Gastrocnemius medialis (tissue), 4 donors: ENCODE data around the gene PSMB3. TPM values are rescaled to one million over a fixed set of nuclear protein-coding genes. Genes with fewer than 3 reads are reported as not detected.

Experiments used
- ATAC-seq, 2 donors: fragments of 150-250 bp; one replicate each; pipeline ENCODE4 v1.9.1; 2016
- DNase-seq, 2 donors: peaks; one replicate each; pipeline ENCODE4 v3.0.0-alpha.2; 2019
- H3K27ac ChIP-seq, 4 donors: fragments of 200-600 bp; sonication (generic); 1 replicate in 1 of 4; 2 replicates in 3 of 4; pipeline ENCODE4 v1.5.1; 2016 to 2018; ENCODE audit warnings: mild to moderate bottlenecking in 2 of 4, moderate library complexity in 1 of 4
- H3K27me3 ChIP-seq, 3 donors: fragments of 200-600 bp; sonication (generic) in 2 of 3; 1 replicate in 1 of 3; 2 replicates in 2 of 3; pipeline versions ENCODE4 v1.5.1 to v1.6.0; 2016 to 2019; ENCODE audit warnings: mild to moderate bottlenecking in 1 of 3, moderate library complexity in 1 of 3
- H3K36me3 ChIP-seq, 2 donors: fragments of 200-600 bp; sonication (generic) in 1 of 2; one replicate each; pipeline ENCODE4 v1.5.1; 2017 to 2018
- H3K4me1 ChIP-seq, 2 donors: fragments of 200-600 bp; sonication (generic) in 1 of 2; one replicate each; pipeline ENCODE4 v1.5.1; 2016 to 2017; ENCODE audit warnings: mild to moderate bottlenecking in 2 of 2
- H3K4me3 ChIP-seq, 4 donors: fragments of 200-600 bp; sonication (generic) in 3 of 4; 1 replicate in 1 of 4; 2 replicates in 3 of 4; pipeline ENCODE4 v1.5.1; 2016 to 2019; ENCODE audit warnings: mild to moderate bottlenecking in 2 of 4
- H3K9me3 ChIP-seq, 3 donors: fragments of 200-600 bp; sonication (generic) in 2 of 3; 1 replicate in 1 of 3; 2 replicates in 2 of 3; pipeline ENCODE4 v1.5.1; 2016 to 2019
- CTCF ChIP-seq, 5 experiments: fragments of 450-650 bp in 3 of 5; fragments of 200-600 bp in 2 of 5; sonication (generic) in 2 of 5; IDR thresholded peaks in 4 of 5; conservative IDR thresholded peaks in 1 of 5; 1 replicate in 4 of 5; 2 replicates in 1 of 5; pipeline ENCODE4 v1.5.1; 2016 to 2019; ENCODE audit warnings: antibody characterized with exemption in 5 of 5, mild to moderate bottlenecking in 3 of 5, moderate library complexity in 3 of 5
- POLR2A ChIP-seq, 2 donors: fragments of 450-650 bp; IDR thresholded peaks; one replicate each; pipeline ENCODE4 v1.6.1; 2017; ENCODE audit warnings: antibody characterized with exemption in 2 of 2, mild to moderate bottlenecking in 2 of 2, moderate library complexity in 2 of 2
- in situ Hi-C, 4 donors: fragments of 200-750 bp; cut with MboI; loops; one replicate each; pipeline versions ENCODE4 v1.15.0 to v1.8.0; 2017; ENCODE audit warnings: low sequenced_read_pairs in 4 of 4
- intact Hi-C: fragments of 100-400 bp; cut with DNase I; formaldehyde crosslinking; loops from one replicate; pipeline ENCODE4 v1.15.1; 2023; ENCODE audit warnings: low total_unique reads
- total RNA-seq, 4 donors: library from RNA; depleted of rRNA; stranded (reverse); fragments of >200 nt; gene quantifications; one replicate each; pipeline versions ENCODE4 v1.1.0 to v1.2.3, GENCODE V29; 2016

PSMB3 gene
- total RNA-seq, 4 donors from 2014 or later, result 211 to 334 (median 280) TPM

- ATAC-seq, result no peak
- H3K4me1 ChIP-seq, result peaks cover 26 to 29% of the 10 kb centered on the region in 2 donors
- H3K4me3 ChIP-seq, result no peak overlapping the region
- H3K9me3 ChIP-seq, result no peaks in the 10 kb centered on the region
- H3K36me3 ChIP-seq, result peaks cover 0 to 85% of the 10 kb centered on the region in 2 donors
- no peak for TF ChIP-seq CTCF (IDR thresholded peaks at IDR 0.05 in 4 of 5, conservative IDR thresholded peaks at IDR 0.05 in 1 of 5)
- no peak for TF ChIP-seq POLR2A (IDR thresholded peaks at IDR 0.05)
- no peak for DNase-seq
- no peak overlapping the region for H3K27ac ChIP-seq
- H3K27me3 ChIP-seq, result no peaks in the 10 kb centered on the region
- intact Hi-C loops (no loop called here), in situ Hi-C loops (no loop called here)
Measured at GRCh38 chr17:38715216-38715943, 37.2 kb upstream of the PSMB3 start.

DNA sequence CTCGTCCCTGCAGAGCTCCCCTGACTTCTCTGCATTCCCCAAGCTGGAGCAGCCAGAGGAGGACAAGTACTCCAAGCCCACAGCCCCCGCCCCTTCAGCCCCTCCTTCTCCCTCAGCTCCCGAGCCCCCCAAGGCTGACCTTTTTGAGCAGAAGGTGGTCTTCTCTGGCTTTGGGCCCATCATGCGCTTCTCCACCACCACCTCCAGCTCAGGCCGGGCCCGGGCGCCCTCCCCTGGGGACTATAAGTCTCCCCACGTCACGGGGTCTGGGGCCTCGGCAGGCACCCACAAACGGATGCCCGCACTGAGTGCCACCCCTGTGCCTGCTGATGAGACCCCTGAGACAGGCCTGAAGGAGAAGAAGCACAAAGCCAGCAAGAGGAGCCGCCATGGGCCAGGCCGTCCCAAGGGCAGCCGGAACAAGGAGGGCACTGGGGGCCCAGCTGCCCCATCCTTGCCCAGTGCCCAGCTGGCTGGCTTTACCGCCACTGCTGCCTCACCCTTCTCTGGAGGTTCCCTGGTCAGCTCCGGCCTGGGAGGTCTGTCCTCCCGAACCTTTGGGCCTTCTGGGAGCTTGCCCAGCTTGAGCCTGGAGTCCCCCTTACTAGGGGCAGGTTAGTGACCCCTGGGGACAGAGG lies 36.1 kb upstream of the PSMB3 start:
- Histone ChIP-seq H3K4me3 (no peak overlapping the region), H3K9me3 (no peaks in the 10 kb centered on the region), H3K4me1 (peaks cover 15 to 18% of the 10 kb centered on the region in 2 donors), H3K27ac (no peak overlapping the region), H3K36me3 (peaks cover 0 to 95% of the 10 kb centered on the region in 2 donors), H3K27me3 (no peaks in the 10 kb centered on the region)
- ATAC-seq (no peak), DNase-seq (no peak)
- in situ Hi-C loops, result no loop called here
- TF ChIP-seq POLR2A (IDR thresholded peaks at IDR 0.05) (no peak), CTCF (IDR thresholded peaks at IDR 0.05 in 4 of 5, conservative IDR thresholded peaks at IDR 0.05 in 1 of 5) (no peak)
- intact Hi-C loops, result no loop called here

- no peak overlapping the region for H3K27ac ChIP-seq
- TF ChIP-seq POLR2A (IDR thresholded peaks at IDR 0.05), result no peak
- no peak for TF ChIP-seq CTCF (IDR thresholded peaks at IDR 0.05 in 4 of 5, conservative IDR thresholded peaks at IDR 0.05 in 1 of 5)
- peaks cover 8 to 11% of the 10 kb centered on the region in 2 donors for H3K4me1 ChIP-seq
- no peak overlapping the region for H3K4me3 ChIP-seq
- DNase-seq (no peak), ATAC-seq (no peak)
- H3K9me3 ChIP-seq, result no peaks in the 10 kb centered on the region
- no peaks in the 10 kb centered on the region for H3K27me3 ChIP-seq
- in situ Hi-C loops (no loop called here), intact Hi-C loops (no loop called here)
- H3K36me3 ChIP-seq, result peaks cover 0 to 94% of the 10 kb centered on the region in 2 donors
Measured at GRCh38 chr17:38717139-38717745, 35.3 kb upstream of the PSMB3 start.

DNA sequence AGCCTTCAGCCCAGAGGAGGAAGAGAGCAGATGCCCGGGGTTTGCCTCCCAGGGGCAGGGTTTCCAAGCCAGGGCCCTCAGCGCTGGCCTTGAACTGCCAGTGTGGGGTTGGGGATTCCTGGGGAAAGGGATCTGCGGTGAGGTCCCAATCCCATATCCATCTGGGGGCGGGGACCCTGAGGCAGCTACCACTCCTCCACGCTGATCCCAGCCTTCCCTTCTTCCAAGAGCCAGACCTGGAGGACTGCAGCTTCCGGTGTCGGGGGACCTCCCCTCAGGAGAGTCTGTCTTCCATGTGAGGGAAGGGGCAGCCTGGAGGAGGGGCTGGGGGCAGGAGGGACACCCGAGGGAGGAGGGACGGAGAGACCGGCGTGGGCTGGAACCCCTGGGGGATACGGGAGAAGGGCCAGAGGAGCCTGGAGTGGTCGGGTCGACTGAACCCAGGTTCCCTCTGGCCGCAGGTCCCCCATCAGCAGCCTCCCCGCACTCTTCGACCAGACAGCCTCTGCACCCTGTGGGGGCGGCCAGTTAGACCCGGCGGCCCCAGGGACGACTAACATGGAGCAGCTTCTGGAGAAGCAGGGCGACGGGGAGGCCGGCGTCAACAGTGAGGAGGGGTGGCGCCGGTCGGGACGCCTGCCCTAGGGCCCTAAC lies 33.1 kb upstream of the PSMB3 start:
- Histone ChIP-seq H3K27me3 (no peaks in the 10 kb centered on the region), H3K4me3 (no peak overlapping the region), H3K36me3 (peaks cover 0 to 81% of the 10 kb centered on the region in 2 donors), H3K27ac (peak overlapping the region in 2 of 4 donors; percentile 22 to 25), H3K9me3 (no peaks in the 10 kb centered on the region), H3K4me1 (no peaks in the 10 kb centered on the region)
- DNase-seq (no peak), ATAC-seq (no peak)
- in situ Hi-C loops (no loop called here), intact Hi-C loops (no loop called here)
- TF ChIP-seq POLR2A (IDR thresholded peaks at IDR 0.05) (no peak), CTCF (IDR thresholded peaks at IDR 0.05 in 4 of 5, conservative IDR thresholded peaks at IDR 0.05 in 1 of 5) (no peak)
